Pons (tissue), 1 donor: Measurements from ENCODE around the gene LDLRAD4.
"Not testable (repeated sequence)": the region's sequence is repeated elsewhere in the genome, so short reads cannot be mapped to it uniquely, and the experiment has no call there.

Experiments
- DNase-seq: peaks from one replicate; pipeline ENCODE4 v3.0.0-alpha.2; 2016; ENCODE audit warnings: low spot score

LDLRAD4 gene

DNA sequence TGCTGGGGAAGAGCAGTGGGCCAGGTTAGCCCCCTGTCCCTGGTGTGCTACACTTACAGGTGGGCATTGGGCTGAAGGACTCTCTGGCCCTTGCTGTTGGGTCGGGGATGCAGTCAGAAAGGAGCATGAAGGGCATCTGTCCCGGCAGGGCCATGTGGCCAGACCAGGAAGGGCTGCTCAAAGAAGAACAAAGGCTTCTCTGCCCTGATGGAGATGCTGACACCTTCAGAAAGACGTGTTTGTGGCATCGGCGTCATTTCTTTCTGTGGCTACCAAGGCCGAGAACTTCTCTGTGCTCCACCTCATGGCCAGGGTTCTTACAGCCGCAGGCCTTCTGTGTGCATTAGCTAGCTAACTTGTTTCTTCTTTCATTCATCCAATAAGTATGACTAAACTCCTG lies 268.7 kb downstream of the LDLRAD4 start:
- no peak for DNase-seq

DNA sequence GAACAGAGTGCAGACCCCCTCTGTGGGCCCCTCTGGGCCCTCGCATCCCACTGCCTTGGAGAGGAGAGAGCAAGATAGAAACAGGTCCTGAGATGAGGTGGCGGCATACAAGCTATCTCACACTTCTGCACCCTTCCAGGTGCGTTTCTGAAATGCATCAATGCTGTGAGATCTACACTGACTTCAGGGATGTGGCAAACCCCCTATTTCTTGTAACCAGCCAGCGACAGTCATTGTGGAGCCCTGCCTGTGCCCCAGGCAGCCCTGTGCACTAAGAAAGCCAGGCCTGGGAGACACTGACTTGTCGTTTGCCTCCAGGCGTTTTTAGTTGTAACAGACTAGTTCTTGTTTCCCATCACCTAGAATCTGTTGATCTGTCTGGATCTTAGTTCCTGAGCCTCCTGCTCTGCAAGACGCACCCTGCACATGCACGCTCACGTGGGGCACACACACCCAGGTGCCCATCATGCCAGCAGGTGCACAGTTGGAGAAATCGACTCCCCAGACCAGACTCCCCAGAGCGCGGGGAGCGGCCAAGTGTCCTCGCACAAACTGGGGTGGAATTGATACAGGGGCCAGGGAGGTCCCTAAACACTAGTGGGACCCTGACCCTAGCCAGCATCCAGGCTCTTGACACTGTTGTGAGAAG lies 269.8 kb downstream of the LDLRAD4 start:
- no peak for DNase-seq

DNA sequence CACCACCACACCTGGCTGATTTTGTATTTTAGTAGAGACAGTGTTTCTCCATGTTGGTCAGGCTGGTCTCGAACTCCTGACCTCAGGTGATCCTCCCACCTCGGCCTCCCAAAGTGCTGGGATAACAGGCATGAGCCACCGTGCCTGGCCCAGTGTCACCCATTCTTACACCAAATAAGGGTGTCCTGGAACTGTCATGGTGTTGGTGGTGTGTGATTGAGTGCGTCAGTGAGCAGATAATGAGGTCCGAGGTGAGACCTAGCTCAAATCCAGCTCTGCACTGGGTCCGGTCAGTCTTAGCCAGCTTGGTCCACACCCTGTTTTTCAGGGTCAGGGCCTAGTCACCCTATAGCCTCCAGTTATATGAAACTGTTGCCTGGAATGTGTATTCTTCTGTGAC lies 270.7 kb downstream of the LDLRAD4 start:
- DNase-seq: not testable (repeated sequence)

DNA sequence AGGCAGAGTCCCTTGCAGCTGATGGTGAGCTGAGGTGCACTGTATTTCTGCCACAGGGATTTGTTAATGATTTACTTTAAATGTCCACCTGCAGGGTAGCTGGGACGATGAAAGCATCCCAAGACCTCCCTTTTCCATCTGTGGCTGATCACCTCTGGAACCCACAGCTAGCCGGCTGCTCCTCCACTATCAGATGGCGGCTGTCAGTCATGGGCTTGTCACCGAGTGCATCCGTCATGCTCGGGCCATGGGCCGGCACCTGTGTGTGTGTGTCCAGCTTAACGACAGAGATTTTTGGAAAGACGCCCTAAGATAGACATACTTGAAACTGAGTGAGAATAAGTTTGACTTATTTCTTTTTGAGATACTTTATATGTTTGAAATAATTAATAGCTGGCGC lies 272.6 kb downstream of the LDLRAD4 start:
- no peak for DNase-seq

DNA sequence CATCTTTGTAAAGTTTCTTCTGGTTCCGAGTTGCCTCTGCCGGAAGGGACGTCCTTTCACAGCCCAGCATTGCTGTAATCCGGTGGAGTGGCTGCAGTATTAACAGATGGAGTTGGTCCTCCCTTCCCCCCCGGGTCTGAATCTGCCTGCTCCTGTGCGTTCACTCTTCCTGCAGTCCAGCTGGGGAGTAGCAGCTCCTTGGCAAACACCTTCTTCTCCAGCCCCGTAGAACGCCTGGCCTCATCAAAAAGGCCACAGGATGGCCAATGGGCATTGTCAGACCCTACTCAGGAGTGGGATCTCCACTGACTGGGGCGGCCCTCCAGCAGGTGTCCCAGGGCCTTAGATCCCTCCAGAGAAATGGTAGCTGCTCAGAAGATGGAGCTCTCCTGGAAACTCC lies 273.8 kb downstream of the LDLRAD4 start:
- no peak for DNase-seq

DNA sequence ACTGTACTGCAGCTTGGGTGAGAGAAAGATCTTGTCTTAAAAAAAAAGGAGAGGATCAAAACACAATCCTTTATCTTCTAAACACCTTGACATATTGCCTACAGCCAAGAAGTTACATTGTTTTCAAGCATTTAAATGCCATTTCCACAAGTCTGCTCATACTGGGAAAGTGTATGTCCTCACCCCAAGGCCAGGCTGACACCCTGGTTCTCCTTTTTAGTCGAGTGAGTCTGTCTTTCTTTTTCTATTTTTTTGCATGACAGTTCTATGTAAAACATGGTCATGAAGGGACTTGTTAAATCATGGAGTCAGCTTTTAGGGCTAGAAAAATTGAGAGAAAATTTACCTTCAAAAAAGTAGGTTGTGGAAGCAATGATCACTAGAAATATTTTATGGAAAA lies 274.5 kb downstream of the LDLRAD4 start:
- DNase-seq: no peak

DNA sequence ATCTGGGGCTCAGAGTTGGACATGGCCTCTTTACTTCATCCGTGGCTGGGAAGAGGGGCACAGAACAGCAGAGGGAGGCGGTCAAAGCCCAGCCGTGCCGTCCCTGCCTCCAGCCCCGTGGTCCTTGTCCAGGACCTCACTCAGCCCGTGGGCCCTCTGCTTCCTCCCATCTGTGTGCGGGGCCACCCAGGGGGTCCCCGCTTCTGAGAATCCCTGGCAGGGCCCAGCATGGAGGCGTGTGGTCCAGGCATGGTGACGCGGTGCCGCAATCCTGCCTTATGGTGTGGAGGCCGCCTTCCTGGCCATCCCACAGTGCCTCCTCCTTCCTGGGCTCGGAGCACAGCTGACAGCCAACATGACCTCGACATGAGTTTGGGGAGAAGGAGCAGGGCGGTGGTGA lies 275.2 kb downstream of the LDLRAD4 start:
- no peak for DNase-seq

DNA sequence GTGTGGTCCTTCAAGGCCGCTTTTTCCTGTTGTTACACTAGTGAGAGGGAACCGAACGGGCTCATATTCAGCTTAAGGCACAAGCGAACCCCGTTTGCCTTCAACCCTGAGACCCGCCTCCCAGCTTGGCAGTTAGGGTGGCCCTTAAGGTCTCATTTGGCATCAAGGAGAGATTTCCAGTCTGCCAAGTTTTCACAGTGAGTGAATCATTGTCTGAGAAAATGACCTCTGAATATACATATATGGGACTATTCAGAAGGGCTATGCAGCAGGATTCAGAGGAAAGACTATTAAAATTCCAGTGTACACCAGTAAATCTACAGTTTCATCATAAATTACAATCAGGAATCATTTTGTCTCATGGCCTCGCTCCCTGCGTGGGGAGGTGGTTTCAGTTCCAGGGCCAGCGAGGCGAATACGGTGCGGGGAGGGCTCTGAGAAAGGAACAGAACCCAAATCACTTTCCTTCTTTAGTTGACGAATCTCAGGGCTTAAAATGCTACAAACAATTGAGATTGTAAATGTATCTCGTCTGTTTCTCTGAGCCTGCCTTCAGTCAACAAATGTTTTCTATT lies 276.4 kb downstream of the LDLRAD4 start:
- DNase-seq: no peak

DNA sequence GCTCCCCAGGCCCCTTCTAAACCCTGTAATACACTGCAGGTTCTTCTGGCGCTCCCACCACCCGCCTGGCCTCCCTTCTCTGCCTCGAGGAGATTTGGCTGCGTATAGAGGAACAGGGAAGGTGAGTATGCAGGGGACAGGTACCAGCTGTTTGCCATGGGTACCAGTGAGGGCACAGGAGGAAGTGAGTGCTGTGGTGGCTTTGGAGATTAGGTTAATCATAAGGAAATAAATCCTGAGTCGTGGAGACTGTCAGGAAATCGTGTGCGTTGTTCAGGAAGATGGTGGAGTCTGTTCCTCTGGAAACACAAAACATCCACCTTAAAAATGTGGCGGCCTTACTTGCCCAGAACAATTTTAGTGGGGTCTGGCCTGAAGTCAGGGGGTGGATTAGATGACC lies 277.4 kb downstream of the LDLRAD4 start:
- no peak for DNase-seq

DNA sequence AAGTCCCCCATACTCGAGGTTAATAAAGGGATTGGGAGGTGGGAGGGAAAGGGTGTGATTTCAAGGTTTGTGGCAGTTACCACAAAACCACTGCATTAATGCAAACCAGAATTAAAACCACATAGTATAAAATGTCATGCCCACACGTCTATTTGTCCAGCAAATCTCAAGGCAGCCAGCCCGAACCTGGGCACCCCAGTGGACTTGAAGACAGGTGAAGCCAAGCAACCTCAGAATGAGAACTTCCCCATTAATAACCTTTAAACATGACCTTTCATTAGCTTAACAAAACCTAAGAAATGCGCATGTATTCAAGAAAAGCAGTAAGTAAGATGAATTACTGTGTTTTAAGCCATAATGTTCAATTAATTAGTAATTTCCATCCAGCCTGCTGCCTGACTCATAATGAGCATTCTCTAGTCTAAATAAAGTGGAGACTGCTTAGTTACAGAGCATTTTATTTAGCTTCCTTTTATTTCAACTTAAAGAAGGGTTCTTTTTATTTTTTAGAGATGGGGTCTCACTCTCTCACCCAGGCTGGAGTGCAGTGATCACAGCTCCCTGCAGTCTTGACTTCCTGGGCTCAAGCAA lies 278.2 kb downstream of the LDLRAD4 start:
- DNase-seq: no peak

DNA sequence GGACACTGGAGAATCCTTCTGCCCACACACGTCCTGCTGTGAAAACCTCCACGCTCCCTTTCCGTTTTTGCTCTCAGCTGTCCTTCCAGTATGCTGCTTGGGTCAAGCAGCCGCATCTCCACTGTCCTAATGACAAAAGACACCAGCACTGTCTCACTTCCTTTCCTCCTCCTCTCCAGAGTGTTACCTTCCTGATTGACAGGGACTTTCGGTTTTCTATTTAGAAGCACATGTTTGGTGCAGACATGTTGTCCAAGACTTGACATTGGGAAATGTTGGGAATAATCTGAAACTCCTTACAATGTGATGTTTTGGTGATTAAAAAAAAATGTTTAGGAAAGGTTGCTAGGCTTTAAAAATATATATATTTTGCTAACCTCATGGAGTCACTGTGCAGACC lies 281.2 kb downstream of the LDLRAD4 start:
- DNase-seq: no peak

DNA sequence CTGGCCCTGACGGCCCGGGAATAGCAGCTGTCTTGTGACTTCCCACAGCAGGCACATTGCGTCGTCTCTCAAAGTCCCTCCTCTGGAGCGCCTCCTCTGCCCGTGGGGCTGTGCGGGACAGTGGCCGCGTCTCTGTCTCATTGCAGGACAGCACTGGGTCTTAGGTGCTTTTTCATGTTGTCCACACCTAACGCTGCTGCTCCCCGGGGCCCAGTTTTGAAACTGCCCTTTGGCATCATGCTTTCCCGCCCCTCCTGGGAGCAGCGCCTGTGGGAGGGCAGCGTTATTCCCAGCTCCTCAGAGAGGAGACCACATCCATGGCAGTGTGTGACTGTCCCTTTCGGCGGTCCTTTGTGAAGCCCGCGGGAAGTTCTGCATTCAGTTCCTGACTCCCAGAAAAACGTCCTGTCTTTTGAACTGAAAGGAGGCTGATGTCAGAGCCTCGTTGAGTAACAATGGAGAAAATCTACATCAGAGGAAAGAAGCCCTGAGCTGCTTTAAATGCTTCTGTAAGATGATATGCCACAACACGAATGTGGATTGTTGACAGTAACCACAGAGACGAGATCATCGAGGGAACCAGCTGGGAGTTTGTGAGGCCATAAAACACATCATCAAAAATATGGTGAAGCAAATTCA lies 281.8 kb downstream of the LDLRAD4 start:
- DNase-seq: peak; percentile 29

DNA sequence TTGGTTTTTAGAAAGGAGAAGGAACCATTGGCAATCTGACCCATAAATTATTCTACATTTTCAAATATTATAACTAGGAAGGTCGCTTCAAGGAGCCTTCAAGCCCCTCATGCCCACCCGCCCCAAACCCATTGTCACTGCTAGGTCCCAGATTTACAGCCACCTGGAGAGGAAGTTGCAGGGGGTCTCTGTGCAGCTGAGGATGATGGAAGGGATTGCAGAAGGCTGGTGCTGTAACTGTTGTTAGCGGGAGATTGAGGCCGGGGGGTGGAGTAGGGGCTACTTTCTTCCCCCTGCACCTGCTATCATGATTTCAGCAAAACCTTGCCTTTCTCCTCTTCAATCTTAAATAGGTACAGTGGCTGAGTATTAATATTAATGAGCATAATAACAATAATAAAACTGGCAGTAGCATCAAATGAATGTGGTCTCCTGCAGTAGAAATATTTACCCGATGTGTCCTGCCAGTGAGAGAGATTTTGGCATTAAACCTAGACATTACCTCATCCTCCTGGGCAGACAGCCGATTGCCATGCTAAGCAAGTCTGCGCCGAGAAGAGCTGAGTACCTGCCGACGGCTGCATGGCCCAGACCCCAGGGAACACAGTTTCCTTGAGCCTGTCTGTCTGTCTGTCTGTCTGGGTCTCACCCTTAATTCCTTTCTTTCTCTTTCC lies 282.4 kb downstream of the LDLRAD4 start:
- DNase-seq: peak; percentile 73

DNA sequence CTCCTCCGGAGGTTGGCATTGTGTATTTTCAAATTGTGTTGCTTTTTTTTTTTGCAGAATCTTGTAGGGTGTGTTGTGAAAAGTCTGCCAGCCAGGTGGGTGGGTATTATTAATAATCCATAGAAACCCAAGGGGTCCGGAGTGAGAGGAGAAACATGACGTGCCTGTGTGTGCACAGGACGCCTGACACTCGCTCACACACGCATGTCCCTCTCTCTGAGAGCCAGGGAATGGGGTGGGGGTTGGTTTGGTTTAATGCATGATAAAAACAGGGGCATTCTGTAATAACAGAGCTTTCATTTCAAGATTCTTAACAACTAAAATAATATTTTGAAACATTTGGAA lies 283.0 kb downstream of the LDLRAD4 start:
- DNase-seq: no peak

DNA sequence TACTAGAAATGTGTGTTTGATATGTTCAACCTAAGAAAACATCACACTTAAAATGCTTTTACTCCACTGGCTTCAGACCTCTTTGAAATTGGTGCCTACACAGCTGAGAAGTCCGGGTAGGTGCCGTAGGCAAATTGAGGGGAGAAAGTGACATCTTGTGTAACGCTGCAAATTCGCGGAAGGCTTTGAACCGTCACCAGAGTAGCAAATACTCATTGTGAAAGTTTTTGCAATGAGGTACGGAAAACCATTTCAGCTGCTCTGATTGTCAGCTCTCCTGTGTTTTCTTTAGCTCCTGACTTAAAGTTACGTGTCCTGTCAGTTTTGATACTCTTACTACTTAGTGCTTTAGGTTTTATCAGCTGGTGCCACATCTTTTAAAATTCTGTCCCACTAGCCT lies 283.3 kb downstream of the LDLRAD4 start:
- peak; percentile 40 for DNase-seq

DNA sequence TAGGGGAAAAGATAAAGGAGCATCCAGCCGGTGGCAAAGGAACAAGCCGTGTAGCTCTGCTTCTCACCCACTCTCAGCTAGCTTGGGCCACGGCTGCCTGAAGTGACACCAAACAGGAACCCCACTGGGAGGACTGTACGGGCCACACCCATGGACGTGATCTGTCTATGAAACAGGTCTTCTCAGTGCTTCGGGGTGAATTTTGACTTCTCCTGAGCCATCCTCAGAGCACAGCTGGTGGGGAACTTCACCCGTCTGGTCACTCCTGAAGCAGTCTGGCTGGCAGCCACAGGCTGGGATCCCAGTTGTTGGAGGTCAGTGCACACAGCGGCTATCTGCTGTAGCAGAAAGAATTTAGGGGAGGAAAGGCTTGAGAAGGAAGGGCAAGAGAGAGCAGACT lies 284.0 kb downstream of the LDLRAD4 start:
- DNase-seq: peak; percentile 23

DNA sequence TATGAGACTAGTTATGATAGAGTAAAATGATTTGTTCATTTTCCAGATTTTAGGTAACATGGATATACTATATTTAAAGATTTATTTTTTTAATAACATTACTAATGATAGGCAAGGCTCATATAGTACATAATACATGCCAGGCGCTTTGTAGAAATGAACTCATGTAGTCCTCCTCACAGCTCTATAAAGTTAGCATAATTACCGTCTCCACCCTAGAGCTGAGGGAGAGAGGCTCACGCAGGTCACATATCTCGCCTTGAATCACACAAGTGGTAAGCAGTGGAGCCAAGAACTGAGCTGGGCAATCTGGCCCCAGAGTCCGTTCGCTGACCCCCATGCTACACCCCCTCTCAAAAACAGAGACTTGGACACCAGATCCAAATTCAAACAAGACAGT lies 285.3 kb downstream of the LDLRAD4 start:
- DNase-seq: no peak

DNA sequence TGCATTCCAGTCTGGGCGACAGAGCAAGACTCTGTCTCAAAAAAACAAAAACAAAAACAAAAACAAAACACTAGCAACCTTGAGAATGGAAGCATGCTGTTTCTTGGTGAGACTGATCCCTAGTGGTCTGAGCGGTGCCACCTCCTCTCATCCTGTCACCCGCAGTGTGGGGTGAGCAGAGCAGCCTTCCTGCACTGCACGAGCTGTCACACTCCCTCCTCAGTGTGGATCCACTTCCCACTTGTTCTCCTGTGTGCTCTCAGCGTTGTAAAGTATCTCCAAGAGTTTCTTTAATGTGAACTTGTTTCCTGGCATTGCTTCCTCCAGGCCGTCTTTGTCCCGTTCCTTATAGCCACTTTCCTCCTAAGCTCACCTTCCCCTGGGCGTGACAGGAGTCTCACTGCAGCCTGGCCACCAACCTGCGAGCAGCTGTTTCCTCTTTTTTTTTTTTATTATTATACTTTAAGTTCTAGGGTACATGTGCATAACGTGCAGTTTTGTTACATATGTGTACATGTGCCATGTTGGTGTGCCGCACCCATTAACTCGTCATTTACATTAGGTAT lies 287.3 kb downstream of the LDLRAD4 start:
- DNase-seq: no peak

DNA sequence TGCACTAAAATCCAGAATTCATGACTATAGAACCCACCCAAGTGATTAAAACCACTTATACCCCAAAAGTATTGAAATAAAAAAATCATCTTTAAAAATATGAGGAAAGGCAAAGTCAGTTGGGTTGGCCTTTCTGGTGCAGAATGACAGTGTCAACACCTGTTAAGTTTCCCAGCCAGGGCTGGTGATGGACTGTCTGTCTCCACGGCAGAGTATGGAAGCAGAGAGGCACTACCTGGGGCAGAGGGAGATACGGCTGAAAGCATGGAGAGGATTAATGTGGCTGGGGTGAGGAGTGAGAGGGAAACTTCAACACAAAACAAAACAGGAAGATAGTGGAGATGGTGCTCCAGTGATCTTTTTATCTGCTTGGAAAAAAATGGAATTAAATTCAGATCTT lies 292.0 kb downstream of the LDLRAD4 start:
- no peak for DNase-seq

DNA sequence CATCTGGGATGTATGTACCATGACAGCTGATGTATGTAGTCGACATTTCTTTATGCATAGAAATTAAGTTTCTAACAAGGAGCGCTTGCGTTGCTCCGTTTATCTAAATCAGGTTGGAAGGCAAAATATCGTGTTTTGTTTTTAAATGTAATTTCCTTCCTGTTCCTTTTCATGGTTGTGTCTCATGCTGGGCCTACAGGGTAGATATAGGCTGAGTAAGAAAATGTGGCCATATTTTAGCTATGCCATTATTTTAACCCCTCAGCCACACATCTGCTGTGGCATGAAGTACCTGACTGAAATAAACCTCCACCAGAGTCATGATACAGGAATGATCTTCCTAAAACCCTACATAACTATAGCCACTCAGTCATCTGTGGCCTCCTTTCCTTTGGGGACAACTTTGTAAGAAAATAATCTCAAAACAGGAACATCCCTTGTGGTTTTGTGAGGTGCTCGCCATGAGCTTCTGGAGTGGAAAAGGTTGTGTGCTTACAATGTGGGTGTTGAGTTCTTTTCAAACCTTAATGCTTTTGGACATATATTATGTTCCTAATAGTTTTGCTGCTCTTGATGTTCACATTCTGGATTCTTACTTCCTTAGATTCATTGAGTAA lies 293.5 kb downstream of the LDLRAD4 start:
- no peak for DNase-seq

DNA sequence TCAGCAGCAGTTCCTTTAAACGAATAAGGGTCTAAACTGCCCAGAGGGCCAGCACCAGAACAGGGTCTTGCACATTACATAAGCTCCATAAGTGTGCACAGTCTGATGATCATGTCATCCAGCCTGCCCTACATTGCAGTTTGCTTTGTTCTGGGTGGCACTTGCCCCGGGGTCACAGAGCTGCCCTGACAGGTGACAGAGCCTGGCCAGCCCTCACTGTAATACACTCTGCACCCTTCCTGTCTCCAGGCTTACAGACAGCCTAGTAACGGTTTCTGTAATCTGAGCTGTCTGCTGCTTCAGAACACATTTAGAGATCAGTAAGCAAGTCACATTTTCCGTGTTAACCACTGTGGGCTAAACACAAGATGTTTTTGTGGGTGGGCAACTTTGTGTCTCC lies 294.5 kb downstream of the LDLRAD4 start:
- DNase-seq: no peak

DNA sequence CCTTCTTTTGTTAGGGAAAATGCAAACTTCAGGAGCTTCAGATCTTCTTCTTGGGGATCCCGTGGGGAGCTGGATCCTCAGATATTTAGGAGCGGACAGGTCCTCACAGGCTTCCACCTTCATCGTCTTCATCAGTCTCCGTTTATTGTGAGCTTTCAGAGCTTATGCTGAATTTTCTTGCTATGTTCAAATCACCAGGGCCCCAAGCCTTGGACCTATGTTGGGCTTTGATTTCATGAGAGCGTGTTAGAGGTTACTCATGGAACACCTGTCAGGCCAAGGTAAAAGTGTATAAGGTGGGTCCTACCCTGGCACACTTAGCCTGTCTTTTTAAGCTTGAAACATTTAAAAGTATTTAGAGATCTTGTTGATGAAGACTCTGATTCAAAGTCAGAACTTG lies 294.9 kb downstream of the LDLRAD4 start:
- no peak for DNase-seq
